Ectodermal cell (in vitro differentiated cells): ENCODE measurements around the gene FAH.

ENCODE experiments used
- H3K27ac ChIP-seq: 2 replicates; pipeline ENCODE4 v1.7.0; 2013; ENCODE audit warnings: mild to moderate bottlenecking, low read depth, low read length; ENCODE audit not compliant: insufficient read depth, poor library complexity, severe bottlenecking
- H3K27me3 ChIP-seq: 2 replicates; pipeline ENCODE4 v1.7.0; 2013; ENCODE audit warnings: mild to moderate bottlenecking, low read length; ENCODE audit not compliant: insufficient read depth, control insufficient read depth, poor library complexity, severe bottlenecking
- H3K36me3 ChIP-seq: one replicate; pipeline ENCODE4 v1.7.0; 2013; ENCODE audit warnings: low read length; ENCODE audit not compliant: control insufficient read depth, insufficient read depth
- H3K4me1 ChIP-seq: one replicate; pipeline ENCODE4 v1.7.0; 2013; ENCODE audit warnings: low read length; ENCODE audit not compliant: control insufficient read depth, insufficient read depth
- H3K4me3 ChIP-seq: 2 replicates; pipeline ENCODE4 v1.7.0; 2013; ENCODE audit warnings: low read depth, low read length, control low read depth; ENCODE audit not compliant: insufficient read depth
- H3K9me3 ChIP-seq: 2 replicates; pipeline ENCODE4 v1.7.0; 2013; ENCODE audit warnings: mild to moderate bottlenecking, low read length, moderate library complexity; ENCODE audit not compliant: control insufficient read depth
- WGBS, 2 experiments: methylation state at CpG; one replicate each; pipeline ENCODE4 v1.1.7; 2013; ENCODE audit warnings: missing lambda C conversion rate in 2 of 2; 5-methylcytosine and 5-hydroxymethylcytosine counted together

FAH gene

GRCh38 chr15:80179935-80180334 is 27.1 kb downstream of the FAH start:
- H3K9me3 ChIP-seq, result no peaks in the 10 kb centered on the region
- 86 to 87% methylated on average over 16 of the region's 16 CpGs for WGBS, 2 experiments

GRCh38 chr15:80180468-80180867 is 27.7 kb downstream of the FAH start:
- Histone ChIP-seq H3K36me3 (no peaks in the 10 kb centered on the region), H3K4me1 (no peaks in the 10 kb centered on the region), H3K27me3 (no peaks in the 10 kb centered on the region), H3K9me3 (no peaks in the 10 kb centered on the region), H3K27ac (no peak overlapping the region), H3K4me3 (no peak overlapping the region)
- WGBS, 2 experiments, result 75 to 83% methylated on average over 7 of the region's 7 CpGs

More at GRCh38 chr15:80179935-80180334, 27.1 kb downstream of the FAH start:
- Histone ChIP-seq H3K36me3 (no peaks in the 10 kb centered on the region), H3K4me1 (no peaks in the 10 kb centered on the region), H3K4me3 (no peak overlapping the region), H3K27me3 (no peaks in the 10 kb centered on the region), H3K27ac (no peak overlapping the region)

GRCh38 chr15:80180986-80181385 is 28.2 kb downstream of the FAH start:
- Histone ChIP-seq H3K27me3 (no peaks in the 10 kb centered on the region), H3K27ac (no peak overlapping the region), H3K36me3 (no peaks in the 10 kb centered on the region), H3K4me1 (no peaks in the 10 kb centered on the region), H3K4me3 (no peak overlapping the region), H3K9me3 (no peaks in the 10 kb centered on the region)
- WGBS, 2 experiments, result 95 to 97% methylated on average over 10 of the region's 10 CpGs

- Histone ChIP-seq H3K27me3 (no peaks in the 10 kb centered on the region), H3K36me3 (no peaks in the 10 kb centered on the region), H3K4me1 (no peaks in the 10 kb centered on the region), H3K4me3 (no peak overlapping the region), H3K9me3 (no peaks in the 10 kb centered on the region), H3K27ac (no peak overlapping the region)
- WGBS, 2 experiments, result 95 to 97% methylated on average over 5 of the region's 5 CpGs
These were observed 29.9 kb downstream of the FAH start for GRCh38 chr15:80182611-80183261.

GRCh38 chr15:80183306-80183705 is 30.5 kb downstream of the FAH start:
- Histone ChIP-seq H3K9me3 (no peaks in the 10 kb centered on the region), H3K27ac (no peak overlapping the region), H3K4me1 (peaks cover 5% of the 10 kb centered on the region), H3K27me3 (no peaks in the 10 kb centered on the region), H3K36me3 (no peaks in the 10 kb centered on the region), H3K4me3 (no peak overlapping the region)
- WGBS, 2 experiments, result 91 to 92% methylated on average over 10 of the region's 10 CpGs

- 91 to 95% methylated on average over 6 of the region's 6 CpGs for whole genome bisulfite sequencing, 2 experiments
- no peak overlapping the region for H3K27ac ChIP-seq
These were observed 31.1 kb downstream of the FAH start for GRCh38 chr15:80183886-80184285.

GRCh38 chr15:80184554-80184953 is 31.8 kb downstream of the FAH start:
- Histone ChIP-seq H3K36me3 (no peaks in the 10 kb centered on the region), H3K9me3 (no peaks in the 10 kb centered on the region), H3K27ac (no peak overlapping the region), H3K4me3 (no peak overlapping the region), H3K4me1 (peaks cover 12% of the 10 kb centered on the region), H3K27me3 (no peaks in the 10 kb centered on the region)
- WGBS, 2 experiments, result 81 to 85% methylated on average over 7 of the region's 7 CpGs

More at GRCh38 chr15:80183886-80184285, 31.1 kb downstream of the FAH start:
- no peaks in the 10 kb centered on the region for H3K9me3 ChIP-seq
- H3K27me3 ChIP-seq, result no peaks in the 10 kb centered on the region
- H3K36me3 ChIP-seq, result no peaks in the 10 kb centered on the region
- H3K4me3 ChIP-seq, result no peak overlapping the region
- H3K4me1 ChIP-seq, result peaks cover 10% of the 10 kb centered on the region

- H3K36me3 ChIP-seq, result no peaks in the 10 kb centered on the region
- 94 to 96% methylated on average over 2 of the region's 2 CpGs for WGBS, 2 experiments
- H3K27me3 ChIP-seq, result no peaks in the 10 kb centered on the region
- H3K27ac ChIP-seq, result no peak overlapping the region
- no peaks in the 10 kb centered on the region for H3K9me3 ChIP-seq
- peaks cover 12% of the 10 kb centered on the region for H3K4me1 ChIP-seq
- H3K4me3 ChIP-seq, result no peak overlapping the region
These were observed 32.4 kb downstream of the FAH start for GRCh38 chr15:80185152-80185551.

- Histone ChIP-seq H3K27ac (no peak overlapping the region), H3K27me3 (no peaks in the 10 kb centered on the region), H3K4me1 (peaks cover 12% of the 10 kb centered on the region), H3K4me3 (no peak overlapping the region), H3K9me3 (no peaks in the 10 kb centered on the region), H3K36me3 (no peaks in the 10 kb centered on the region)
- 90 to 91% methylated on average over 7 of the region's 7 CpGs for WGBS, 2 experiments
These were observed 33.3 kb downstream of the FAH start for GRCh38 chr15:80186066-80186465.

GRCh38 chr15:80186597-80186996 is 33.8 kb downstream of the FAH start:
- Histone ChIP-seq H3K4me1 (peaks cover 12% of the 10 kb centered on the region), H3K27ac (no peak overlapping the region), H3K27me3 (no peaks in the 10 kb centered on the region), H3K36me3 (no peaks in the 10 kb centered on the region), H3K9me3 (no peaks in the 10 kb centered on the region), H3K4me3 (no peak overlapping the region)
- WGBS, 2 experiments, result 95% methylated on average over 1 of the region's 1 CpG
